ENCODE results near the gene NF1.
"Not testable (repeated sequence)": the region's sequence is repeated elsewhere in the genome, so short reads cannot be mapped to it uniquely, and the experiment has no call there.

The NF1 gene

DNA sequence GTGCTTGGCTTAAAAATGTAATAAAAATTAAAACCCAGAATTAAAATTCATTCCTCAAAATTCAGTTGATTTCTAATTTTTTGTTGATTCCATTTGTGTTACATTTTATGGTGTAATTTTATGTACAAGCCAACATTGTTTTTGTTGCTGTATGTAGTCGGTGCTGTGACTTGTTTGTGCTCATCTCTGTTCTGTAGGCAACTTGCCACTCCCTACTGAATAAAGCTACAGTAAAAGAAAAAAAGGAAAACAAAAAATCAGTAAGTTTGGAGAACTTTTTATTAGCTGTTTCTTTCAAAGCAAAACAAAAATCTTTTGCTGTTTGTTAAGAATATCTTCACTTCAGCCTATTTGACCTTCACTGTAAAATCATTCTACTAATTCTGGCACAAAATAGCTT, 158.0 kb downstream of the NF1 start:
- DNase-seq (ENCODE audit: low read depth) = no peak

DNA sequence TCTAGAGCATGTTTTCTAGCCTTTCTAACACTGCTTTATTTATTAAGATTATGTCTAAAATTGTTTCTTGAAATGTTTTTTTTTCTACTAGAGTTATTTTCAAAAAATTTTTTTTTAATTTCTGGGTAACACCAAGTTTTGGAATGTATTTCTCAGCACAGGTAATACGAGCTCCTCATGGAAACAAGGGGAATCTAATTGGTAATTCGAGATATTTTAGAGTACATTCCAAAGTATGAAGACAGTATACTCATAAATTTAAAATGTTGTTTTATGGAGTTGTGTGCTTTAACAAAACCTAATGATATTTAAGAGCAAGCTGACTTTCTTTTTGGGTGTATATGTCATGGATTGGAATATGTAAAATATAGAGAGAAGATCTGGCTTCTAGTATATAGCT, 159.9 kb downstream of the NF1 start:
- no peak for DNase-seq (ENCODE audit: low read depth)

DNA sequence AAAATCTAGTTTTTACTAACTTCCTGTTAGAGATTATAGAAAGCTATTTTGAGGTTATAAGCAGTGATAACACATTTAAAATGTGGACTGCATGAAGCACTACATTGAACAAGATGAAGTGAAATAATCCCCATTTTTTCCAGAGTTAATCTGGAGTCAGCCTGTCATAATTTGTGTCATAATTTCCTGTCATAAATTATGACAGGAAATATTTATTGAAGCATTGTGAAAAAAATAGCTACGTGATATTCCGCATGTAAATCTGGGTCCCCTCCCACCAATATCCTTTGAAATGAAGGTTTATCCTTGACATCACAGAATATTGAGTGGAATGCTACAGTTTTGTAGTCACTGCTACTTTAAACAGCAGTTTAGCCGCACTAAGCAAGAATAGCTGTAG, 162.2 kb downstream of the NF1 start:
- no peak for DNase-seq (ENCODE audit: low read depth)

GRCh38 chr17:31260151-31260550, 165.4 kb downstream of the NF1 start:
- no peak for DNase-seq (ENCODE audit: low read depth)

- DNase-seq (ENCODE audit: low read depth) = no peak
Measured at GRCh38 chr17:31261601-31262000, 166.8 kb downstream of the NF1 start.

DNA sequence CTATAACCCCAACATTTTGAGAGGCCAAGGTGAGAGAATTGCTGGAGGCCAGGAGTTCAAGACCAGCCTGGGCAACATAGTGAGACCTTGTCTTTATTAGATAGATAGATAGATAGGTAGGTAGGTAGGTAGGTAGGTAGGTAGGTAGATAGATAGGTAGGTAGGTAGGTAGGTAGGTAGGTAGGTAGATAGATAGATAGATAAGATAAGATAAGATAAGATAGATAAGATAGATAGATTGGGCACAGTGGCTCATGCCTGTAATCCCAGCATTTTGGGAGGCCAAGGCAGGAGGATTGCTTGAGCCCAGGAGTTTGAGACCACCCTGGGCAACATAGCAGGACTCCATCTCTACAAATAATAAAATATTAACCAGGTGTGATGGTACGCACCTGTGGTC, 168.1 kb downstream of the NF1 start:
- not testable (repeated sequence) for DNase-seq (ENCODE audit: low read depth)

DNA sequence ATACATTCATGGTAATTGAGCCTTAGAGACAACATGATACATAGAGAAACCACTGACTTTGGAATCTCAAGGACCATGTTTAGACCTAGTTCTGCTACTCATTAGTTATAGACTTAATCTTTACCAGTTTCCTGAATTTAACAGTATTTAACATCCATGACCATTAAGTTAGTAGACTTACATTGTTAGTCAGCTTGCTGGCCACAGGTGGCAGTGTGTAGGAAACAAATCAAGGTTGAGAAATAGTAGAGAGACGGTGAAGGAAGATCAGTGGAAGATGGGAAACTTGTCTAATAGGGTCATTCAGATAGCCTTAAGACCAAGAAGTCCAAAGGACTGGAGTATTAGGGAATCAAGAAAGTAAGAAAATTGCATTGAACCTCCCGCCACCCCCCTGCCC, 171.3 kb downstream of the NF1 start:
- no peak for DNase-seq (ENCODE audit: low read depth)

DNA sequence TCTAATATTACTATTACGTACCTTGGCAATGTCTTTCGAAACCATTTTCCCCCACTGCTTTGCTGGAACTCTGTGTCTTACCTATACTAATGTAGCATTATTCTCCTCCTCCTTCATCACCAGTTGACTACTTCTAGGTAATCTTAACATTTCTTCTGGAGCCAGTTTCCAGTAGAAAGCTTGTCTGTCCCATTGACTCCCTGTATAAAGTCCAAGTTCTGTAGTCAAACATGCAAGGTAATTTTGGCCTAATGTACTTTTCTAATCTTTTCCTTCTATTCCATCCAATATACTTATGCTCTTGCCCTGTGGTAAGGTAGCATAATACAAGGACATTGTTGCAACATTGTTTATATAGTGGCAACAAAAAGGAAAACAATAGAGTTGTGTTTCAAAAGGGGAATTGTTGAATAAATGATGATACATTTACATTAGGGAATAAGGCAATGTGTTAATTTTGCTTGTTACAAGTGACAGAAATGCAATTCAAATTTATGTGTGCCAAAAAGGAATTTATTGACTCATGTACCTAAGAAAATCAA, 174.3 kb downstream of the NF1 start:
- no peak for DNase-seq (ENCODE audit: low read depth)

- DNase-seq (ENCODE audit: low read depth) = no peak
Measured at GRCh38 chr17:31269578-31269983, 174.8 kb downstream of the NF1 start.

DNA sequence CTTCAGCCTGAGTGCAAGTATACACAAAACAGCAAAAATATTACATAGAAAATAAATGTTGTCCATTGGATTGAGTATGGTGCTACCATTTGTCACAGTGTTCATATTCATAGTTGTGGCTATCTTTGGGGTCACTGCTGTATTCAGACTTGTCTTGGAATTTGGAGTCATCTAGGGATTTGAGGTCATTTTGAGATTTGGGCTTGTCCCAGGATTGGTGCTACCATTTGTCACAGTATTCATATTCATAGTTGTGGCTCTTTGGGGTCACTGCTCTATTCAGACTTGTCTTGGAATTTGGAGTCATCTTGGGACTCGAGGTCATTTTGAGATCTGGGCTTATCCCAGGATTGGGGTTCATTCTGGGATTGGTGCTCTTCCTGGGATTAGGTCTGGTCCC, 177.5 kb downstream of the NF1 start:
- no peak for DNase-seq (ENCODE audit: low read depth)

- no peak for DNase-seq (ENCODE audit: low read depth)
Measured at GRCh38 chr17:31272803-31273202, 178.0 kb downstream of the NF1 start.

GRCh38 chr17:31273516-31273915, 178.7 kb downstream of the NF1 start:
- no peak for DNase-seq (ENCODE audit: low read depth)

DNA sequence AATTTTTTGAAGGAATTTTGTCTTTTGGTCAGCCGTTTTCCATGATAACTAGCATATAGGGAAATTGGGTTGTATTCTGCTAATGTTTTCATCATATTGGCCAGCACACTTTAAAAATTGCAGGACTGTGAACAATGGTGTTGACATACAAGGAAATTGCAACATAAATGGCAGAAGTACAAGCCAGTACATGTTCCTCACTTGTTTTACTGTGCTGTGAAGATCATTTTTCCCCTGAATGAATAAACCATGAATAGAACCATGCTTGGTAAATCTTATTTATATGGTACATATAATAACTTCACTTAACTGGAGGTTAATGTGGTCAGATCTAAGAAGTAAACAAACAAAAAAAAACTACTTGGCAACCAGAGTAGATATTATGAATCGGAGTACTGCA, 179.5 kb downstream of the NF1 start:
- DNase-seq (ENCODE audit: low read depth) = no peak

GRCh38 chr17:31275116-31275515, 180.3 kb downstream of the NF1 start:
- DNase-seq (ENCODE audit: low read depth) = no peak

DNA sequence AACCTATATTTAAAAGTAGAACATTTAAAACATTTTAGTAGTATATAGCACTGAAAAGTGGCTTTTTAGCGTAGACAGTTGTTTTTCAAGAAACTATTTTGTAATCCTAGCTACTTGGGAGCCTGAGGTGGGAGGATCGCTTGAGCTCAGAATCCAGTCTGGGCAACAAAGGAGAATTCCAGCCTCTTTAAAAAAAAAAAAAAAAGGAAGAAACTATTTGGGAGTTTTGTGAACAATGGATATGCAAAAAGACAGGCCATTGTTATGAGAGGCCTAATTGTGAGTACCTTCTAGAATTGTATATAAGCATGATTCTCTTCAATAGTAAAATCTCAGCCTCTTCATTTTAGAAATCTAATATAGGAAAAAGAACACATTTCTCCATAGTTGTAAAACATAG, 184.6 kb downstream of the NF1 start:
- no peak for DNase-seq (ENCODE audit: low read depth)

GRCh38 chr17:31281061-31281460, 186.3 kb downstream of the NF1 start:
- DNase-seq (ENCODE audit: low read depth) = no peak

DNA sequence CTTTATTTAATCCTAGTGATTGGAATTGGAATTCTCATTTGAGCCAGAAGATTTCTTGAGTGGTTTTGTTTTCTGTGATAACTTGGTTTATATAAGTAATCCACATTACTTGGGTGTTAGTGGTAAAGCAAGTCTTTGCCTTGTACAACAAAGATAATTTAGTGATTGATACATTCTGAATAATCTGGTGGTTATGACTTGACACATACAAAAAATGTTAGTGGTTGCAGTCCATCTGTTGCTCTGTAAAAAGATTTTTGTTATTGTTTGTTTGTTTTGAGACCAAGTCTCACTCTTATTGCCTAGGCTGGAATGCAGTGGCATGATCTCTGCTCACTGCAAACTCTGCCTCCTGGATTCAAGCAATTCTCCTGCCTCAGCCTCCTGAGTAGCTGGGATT, 189.1 kb downstream of the NF1 start:
- no peak for DNase-seq (ENCODE audit: low read depth)

DNA sequence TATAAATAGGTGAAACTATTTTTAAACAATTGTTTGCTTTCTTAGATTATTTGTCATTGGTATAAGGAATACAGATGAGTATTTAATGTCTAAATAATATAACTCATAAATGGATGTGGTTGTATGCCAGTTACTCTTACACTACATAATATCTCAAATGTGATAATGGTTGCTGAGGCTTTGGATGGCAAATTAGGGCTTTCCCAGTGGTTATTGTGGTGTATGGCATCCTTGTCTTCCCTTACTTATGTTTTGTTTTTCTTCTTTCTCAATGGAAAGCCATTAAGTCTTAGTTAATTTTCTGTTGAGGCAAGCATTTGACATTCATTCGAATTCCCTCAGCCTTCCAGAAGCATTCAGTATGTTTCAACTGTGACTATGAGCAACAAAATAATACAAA, 191.8 kb downstream of the NF1 start:
- DNase-seq (ENCODE audit: low read depth) = no peak

- DNase-seq (ENCODE audit: low read depth) = not testable (repeated sequence)
Measured at GRCh38 chr17:31287932-31288331, 193.2 kb downstream of the NF1 start.

DNA sequence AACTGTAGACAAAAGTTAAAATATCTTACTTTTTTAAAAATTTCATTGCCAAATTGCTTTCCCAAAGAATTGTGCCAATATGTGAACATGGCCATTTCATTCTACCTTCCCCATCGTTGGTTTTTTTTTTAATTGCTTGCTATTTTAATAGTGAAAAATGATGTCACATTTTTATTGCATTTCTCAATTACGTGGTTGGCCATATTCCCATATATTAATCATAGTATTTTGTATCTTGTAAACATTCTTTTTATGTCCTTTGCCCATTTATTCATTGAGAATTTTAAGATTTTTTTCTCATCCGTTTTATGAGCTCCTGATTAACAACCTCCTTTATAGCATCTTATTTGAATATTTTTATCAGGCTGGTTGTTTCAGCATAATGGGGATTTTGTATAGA, 195.0 kb downstream of the NF1 start:
- DNase-seq (ENCODE audit: low read depth) = no peak

- DNase-seq (ENCODE audit: low read depth) = no peak
Measured at GRCh38 chr17:31291820-31292219, 197.0 kb downstream of the NF1 start.

- DNase-seq (ENCODE audit: low read depth) = no peak
Measured at GRCh38 chr17:31293581-31293980, 198.8 kb downstream of the NF1 start.

DNA sequence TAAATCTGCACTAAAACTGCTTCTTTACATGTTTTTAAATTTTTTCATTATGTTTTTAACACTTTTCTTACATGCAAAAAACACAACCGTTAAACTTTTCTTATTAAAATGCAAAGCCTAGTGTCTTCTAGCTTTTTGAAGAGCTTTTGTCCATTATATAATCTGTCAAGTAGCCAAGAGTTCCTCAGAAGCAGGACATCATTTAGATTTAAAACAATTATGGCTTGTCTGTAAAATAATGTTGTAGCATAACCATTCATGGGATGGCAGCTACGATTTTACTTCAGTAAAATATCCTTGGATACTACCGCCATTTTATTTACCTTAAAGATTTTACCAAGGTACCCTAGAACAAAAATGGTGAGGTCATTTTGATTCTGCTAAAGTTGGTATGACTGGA, 199.5 kb downstream of the NF1 start:
- DNase-seq (ENCODE audit: low read depth) = no peak

GRCh38 chr17:31294820-31295488, 200.2 kb downstream of the NF1 start:
- no peak for DNase-seq (ENCODE audit: low read depth)
